T-cell (primary cell): ENCODE measurements around the gene INHA. TPM values are rescaled to one million over a fixed set of nuclear protein-coding genes. Genes with fewer than 3 reads are reported as not detected.

Experiments
- ATAC-seq, 4 experiments: fragments of 200-7000 bp in 3 of 4; fragments of 150-1000 bp in 1 of 4; cut with Tn5 transposase; replicated peaks in 1 of 4; 1 replicate in 3 of 4; 2 replicates in 1 of 4; pipeline ENCODE4 v1.10.0; 2021; ENCODE audit warnings: moderate library complexity in 3 of 4, mild to moderate bottlenecking in 2 of 4, moderate number of reproducible peaks in 1 of 4
- CTCF ChIA-PET, 2 donors: fragments of 300-600 bp; sonication (Branson Sonifier 250); formaldehyde crosslinking; loops; one replicate each; lab custom pipeline; 2022; ENCODE audit warnings: antibody characterized with exemption in 2 of 2; lab: Charles Lee
- POLR2A ChIA-PET, 2 donors: fragments of 300-600 bp; sonication (Branson Sonifier 250); formaldehyde crosslinking; loops; one replicate each; lab custom pipeline; 2022; ENCODE audit warnings: antibody characterized with exemption in 2 of 2; lab: Charles Lee
- DNase-seq, 35 experiments: peaks; one replicate each; pipeline versions ENCODE4 v3.0.0 to v3.0.0-alpha.2; 2013 to 2023
- H3K27ac ChIP-seq: one replicate; pipeline ENCODE4 v1.5.1; 2013; ENCODE audit warnings: low read length
- H3K27me3 ChIP-seq, 2 experiments: replicated peaks in 1 of 2; 1 replicate in 1 of 2; 2 replicates in 1 of 2; pipeline versions ENCODE4 v1.6.1 to v1.7.0; 2013; ENCODE audit warnings: low read length in 1 of 2, mixed read lengths in 1 of 2; ENCODE audit not compliant: control insufficient read depth in 2 of 2, insufficient read depth in 2 of 2; ENCODE audit errors: extremely low read depth in 1 of 2
- H3K36me3 ChIP-seq, 2 donors: 1 replicate in 1 of 2; 2 replicates in 1 of 2; pipeline versions ENCODE4 v1.6.1 to v1.7.0; 2013; ENCODE audit warnings: low read length in 1 of 2; ENCODE audit not compliant: control insufficient read depth in 2 of 2, insufficient read depth in 1 of 2; ENCODE audit errors: extremely low read depth in 1 of 2
- H3K4me1 ChIP-seq, 2 experiments: 1 replicate in 1 of 2; 2 replicates in 1 of 2; pipeline versions ENCODE4 v1.6.1 to v1.7.0; 2013; ENCODE audit warnings: low read length in 2 of 2, mixed read lengths in 1 of 2; ENCODE audit not compliant: insufficient read depth in 2 of 2, control insufficient read depth in 1 of 2; ENCODE audit errors: extremely low read depth in 1 of 2
- H3K4me3 ChIP-seq, 2 donors: 1 replicate in 1 of 2; 2 replicates in 1 of 2; pipeline versions ENCODE4 v1.5.1 to v1.7.0; 2013; ENCODE audit warnings: mild to moderate bottlenecking in 2 of 2, low read length in 1 of 2, moderate library complexity in 1 of 2; ENCODE audit not compliant: control insufficient read depth in 1 of 2; ENCODE audit errors: extremely low read depth in 1 of 2
- H3K9me3 ChIP-seq: 2 replicates; pipeline ENCODE4 v1.7.0; 2013
- H3K27ac Mint-ChIP-seq, 2 donors: one replicate each; pipeline ENCODE4 v1.8.0; 2020 to 2021; ENCODE audit warnings: mild to moderate bottlenecking in 2 of 2, mixed read lengths in 2 of 2
- H3K27me3 Mint-ChIP-seq, 2 donors: one replicate each; pipeline ENCODE4 v1.8.0; 2021 to 2022; ENCODE audit warnings: mixed read lengths in 2 of 2
- H3K36me3 Mint-ChIP-seq: one replicate; pipeline ENCODE4 v1.8.0; 2021; ENCODE audit warnings: mixed read lengths
- H3K4me1 Mint-ChIP-seq, 3 donors: one replicate each; pipeline ENCODE4 v1.8.0; 2020 to 2022; ENCODE audit warnings: mixed read lengths in 3 of 3, mild to moderate bottlenecking in 1 of 3
- H3K4me3 Mint-ChIP-seq, 3 donors: one replicate each; pipeline ENCODE4 v1.8.0; 2020 to 2022; ENCODE audit warnings: mild to moderate bottlenecking in 3 of 3, mixed read lengths in 3 of 3, moderate library complexity in 3 of 3
- H3K9me3 Mint-ChIP-seq, 3 donors: one replicate each; pipeline ENCODE4 v1.8.0; 2020 to 2022; ENCODE audit warnings: mixed read lengths in 3 of 3
- WGBS: methylation state at CpG from one replicate; pipeline ENCODE4 v1.1.5; 2013; ENCODE audit warnings: missing lambda C conversion rate; ENCODE audit not compliant: insufficient coverage; 5-methylcytosine and 5-hydroxymethylcytosine counted together
- total RNA-seq, 35 experiments: library from RNA in 6 of 35; stranded (reverse) in 6 of 35; fragments of 120-200 nt in 1 of 35; gene quantifications; one replicate each; pipeline versions ENCODE4 v1.2.1 to v1.2.4 and lab custom pipeline; 2013 to 2026

Gene INHA
- total RNA-seq, 5 donors from 2014 or later (not counting 1 experiment from before 2014, with no cell fraction given): 0.16 TPM; not detected in 4

DNA sequence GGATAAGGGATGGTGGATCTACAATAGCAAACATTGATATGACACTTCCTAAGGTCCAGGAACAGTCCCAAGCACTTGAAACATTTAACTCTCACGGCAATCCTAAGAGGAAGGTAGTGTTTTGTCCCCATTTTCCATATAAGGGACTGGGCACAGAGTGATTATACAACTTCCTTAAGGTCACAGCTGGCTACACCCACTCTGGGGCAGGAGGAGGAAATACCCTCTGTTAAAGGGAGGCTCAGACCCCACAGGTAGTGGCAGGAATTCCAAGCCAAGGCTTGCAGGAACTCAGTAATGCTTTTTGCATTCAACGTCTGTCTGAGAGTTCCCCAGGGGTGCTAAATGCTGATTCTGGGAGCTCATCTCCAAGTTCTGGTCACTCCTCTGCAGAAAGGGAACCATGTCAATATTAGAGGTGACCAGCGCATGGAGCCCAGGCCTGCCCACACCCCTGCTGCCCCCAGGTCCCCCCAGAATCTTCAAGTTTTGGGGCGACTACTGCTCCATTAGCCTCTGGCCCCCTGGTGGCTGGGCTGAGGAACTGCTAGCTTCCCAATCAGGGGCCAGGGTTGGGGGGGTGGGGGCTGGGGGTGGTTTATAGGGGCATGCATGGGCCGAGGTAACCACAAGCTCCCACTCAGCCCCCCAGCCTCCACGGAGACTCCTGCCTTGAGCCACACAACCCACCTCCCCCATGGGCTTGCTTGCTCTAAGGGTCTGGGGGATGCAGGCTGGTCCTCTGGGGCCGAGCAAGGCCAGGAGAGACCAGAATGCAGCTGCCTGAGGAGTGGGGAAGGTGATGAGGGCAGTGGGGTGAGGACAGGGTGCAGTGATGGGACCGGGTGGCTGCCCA lies 11.8 kb upstream of the INHA start:
- no peaks in the 10 kb centered on the region for H3K9me3 ChIP-seq
- DNase-seq: peak in 4 of 35 experiments; percentile 25 to 49 (median 32)
- Mint-ChIP-seq H3K9me3 (no peaks in the 10 kb centered on the region), H3K27me3 (peaks cover 19 to 25% of the 10 kb centered on the region in 2 donors), H3K4me1 (no peaks in the 10 kb centered on the region), H3K4me3 (no peak overlapping the region), H3K27ac (no peak overlapping the region), H3K36me3 (no peaks in the 10 kb centered on the region)
- no peak overlapping the region for H3K4me3 ChIP-seq
- POLR2A ChIA-PET: interaction anchor here in 1 of 2 donors (0.5 kb wide), 1 partner anchor 18 kb away, joined by 3 read pairs; no protein-coding TSS in a partner anchor
- H3K27ac ChIP-seq: no peak overlapping the region
- H3K36me3 ChIP-seq: no peaks in the 10 kb centered on the region
- CTCF ChIA-PET: interaction anchor here (0.5 to 2.1 kb wide), 16 partner anchors 9 to 1884 kb away, joined by 3 to 13 read pairs (median 3); partner anchors contain the start of gene GMPPA (in 1 of the 2)
- no peaks in the 10 kb centered on the region for H3K4me1 ChIP-seq
- peak; percentile 38 to 67 (median 51) for ATAC-seq
- peaks cover 0 to 75% of the 10 kb centered on the region in 2 experiments for H3K27me3 ChIP-seq
- WGBS: 53% methylated on average over 3 of the region's 8 CpGs

DNA sequence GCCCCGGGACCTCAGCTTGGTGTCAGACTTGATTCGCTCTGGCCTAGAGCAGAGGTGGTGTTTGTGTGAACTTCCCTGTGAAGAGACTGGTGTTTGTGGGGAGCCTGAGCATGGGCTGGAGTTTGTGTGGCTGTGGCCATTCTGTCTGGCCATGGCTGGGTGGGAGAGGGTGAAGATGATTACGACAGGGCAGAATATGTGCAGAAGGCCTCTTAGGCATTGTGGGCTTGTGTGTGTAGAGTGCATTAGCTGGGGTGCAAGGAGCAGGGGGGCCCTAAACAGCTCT lies 11.3 kb upstream of the INHA start:
- no peaks in the 10 kb centered on the region for H3K4me1 ChIP-seq
- ChIA-PET POLR2A (no interaction called here), CTCF (interaction anchor here (0.6 to 2.1 kb wide), 8 partner anchors 10 to 75 kb away, joined by 3 to 13 read pairs (median 4); no protein-coding TSS in a partner anchor)
- no peaks in the 10 kb centered on the region for H3K4me1 Mint-ChIP-seq
- ATAC-seq (no peak), DNase-seq (no peak)
- no peaks in the 10 kb centered on the region for H3K9me3 Mint-ChIP-seq
- 56% methylated on average over 3 of the region's 3 CpGs for WGBS
- H3K9me3 ChIP-seq: no peaks in the 10 kb centered on the region
- no peak overlapping the region for H3K27ac ChIP-seq
- peaks cover 19 to 22% of the 10 kb centered on the region in 2 donors for H3K27me3 Mint-ChIP-seq
- H3K36me3 Mint-ChIP-seq: no peaks in the 10 kb centered on the region
- no peaks in the 10 kb centered on the region for H3K36me3 ChIP-seq
- H3K27ac Mint-ChIP-seq: no peak overlapping the region
- no peak overlapping the region for H3K4me3 ChIP-seq
- peaks cover 0 to 74% of the 10 kb centered on the region in 2 experiments for H3K27me3 ChIP-seq
- no peak overlapping the region for H3K4me3 Mint-ChIP-seq

- no peak for ATAC-seq
- H3K36me3 ChIP-seq: no peaks in the 10 kb centered on the region
- ChIA-PET CTCF (interaction anchor here in 1 of 2 donors (0.6 to 2.1 kb wide), 2 partner anchors 10 to 20 kb away, joined by 3 to 13 read pairs; no protein-coding TSS in a partner anchor), POLR2A (no interaction called here)
- Mint-ChIP-seq H3K27me3 (peaks cover 20% of the 10 kb centered on the region in 2 donors), H3K9me3 (no peaks in the 10 kb centered on the region), H3K4me3 (no peak overlapping the region), H3K36me3 (no peaks in the 10 kb centered on the region), H3K27ac (no peak overlapping the region), H3K4me1 (no peaks in the 10 kb centered on the region)
- no peaks in the 10 kb centered on the region for H3K4me1 ChIP-seq
- no peak for DNase-seq
- H3K27ac ChIP-seq: no peak overlapping the region
- no peaks in the 10 kb centered on the region for H3K9me3 ChIP-seq
- 90% methylated on average over 17 of the region's 24 CpGs for WGBS
- H3K27me3 ChIP-seq: peaks cover 0 to 68% of the 10 kb centered on the region in 2 experiments
- no peak overlapping the region for H3K4me3 ChIP-seq
Observed at GRCh38 chr2:219561179-219562048, 10.7 kb upstream of the INHA start.

DNA sequence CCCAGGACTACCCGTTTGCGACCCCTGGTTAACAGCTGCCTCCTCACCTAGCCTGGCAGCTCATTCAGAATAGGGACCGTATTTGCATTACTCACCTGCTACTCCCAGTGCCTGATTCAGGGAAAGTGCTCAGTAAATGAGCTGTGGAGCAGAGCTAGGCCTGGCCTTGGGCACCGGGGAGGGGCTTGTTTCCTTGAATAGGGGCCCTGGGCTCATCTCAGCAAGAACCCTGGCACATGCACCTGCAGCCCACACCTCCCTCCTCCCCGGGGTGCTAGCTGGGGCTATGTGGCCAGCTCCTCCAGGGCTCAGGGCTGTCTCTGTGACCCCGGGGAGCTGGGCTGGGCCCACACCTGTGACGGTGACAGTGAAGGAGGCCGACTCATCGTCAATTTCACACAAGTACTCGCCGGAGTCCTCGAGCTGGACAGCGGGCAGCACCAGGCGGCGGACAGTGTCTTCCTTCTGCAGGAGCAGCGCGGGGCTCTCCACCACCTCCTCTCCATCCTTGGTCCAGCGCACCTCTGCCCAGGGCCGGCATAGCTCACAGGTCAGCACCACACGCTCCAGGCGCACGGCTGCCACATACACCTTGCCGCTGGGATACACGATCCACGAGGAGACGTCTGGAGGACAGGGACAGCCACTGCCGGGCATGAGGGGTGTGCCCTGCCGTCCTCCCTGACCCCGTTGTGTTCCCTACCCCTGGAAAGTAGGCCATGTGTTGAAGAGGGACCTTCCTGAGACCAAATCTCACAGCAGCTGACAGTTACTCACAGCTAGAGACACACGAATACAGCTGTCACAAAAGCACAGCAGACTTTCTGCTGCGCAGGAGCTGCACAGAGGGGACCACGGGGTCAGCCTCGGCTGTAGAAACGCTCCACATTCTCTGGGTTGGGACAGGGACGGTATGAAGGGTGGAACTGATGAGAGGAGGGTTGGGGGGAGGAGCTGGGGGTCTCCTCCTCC lies 9.8 kb upstream of the INHA start:
- DNase-seq: no peak
- no peaks in the 10 kb centered on the region for H3K4me1 Mint-ChIP-seq
- H3K27me3 Mint-ChIP-seq: peaks cover 24 to 27% of the 10 kb centered on the region in 2 donors

DNA sequence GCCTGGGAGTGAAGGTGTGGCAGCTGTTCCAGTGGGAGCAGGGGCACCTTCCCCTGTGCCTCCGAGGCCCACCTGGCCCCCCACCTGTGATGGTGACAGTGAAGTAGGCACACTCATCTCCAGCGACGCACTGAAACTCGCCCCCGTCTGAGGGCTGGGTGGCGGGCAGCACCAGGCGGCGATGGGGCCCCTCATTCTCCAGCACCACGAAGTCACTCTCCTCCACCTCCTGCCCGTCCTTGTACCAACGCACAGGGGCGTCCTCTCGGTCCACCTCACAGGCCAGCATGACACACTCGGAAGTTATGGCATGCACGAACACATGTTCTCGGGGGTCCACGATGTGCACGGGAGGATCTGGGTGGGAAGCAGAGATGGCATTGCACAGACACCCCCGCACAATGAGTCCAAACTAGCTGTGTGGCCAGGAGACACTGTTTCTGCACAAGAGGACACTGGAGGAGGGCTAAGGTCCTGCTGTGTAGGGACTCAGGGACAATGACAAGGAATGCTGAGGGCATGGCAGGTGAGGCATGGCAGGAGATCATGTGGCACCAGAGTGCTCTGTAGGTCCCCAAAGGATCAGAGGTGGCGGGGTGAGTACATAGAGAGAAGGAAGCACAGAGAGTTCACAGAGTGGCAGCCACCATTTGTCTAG lies 8.7 kb upstream of the INHA start:
- WGBS: 89% methylated on average over 12 of the region's 20 CpGs
- H3K4me1 Mint-ChIP-seq: no peaks in the 10 kb centered on the region
- peaks cover 0 to 71% of the 10 kb centered on the region in 2 experiments for H3K27me3 ChIP-seq
- ATAC-seq (no peak), DNase-seq (no peak)
- no peak overlapping the region for H3K4me3 ChIP-seq
- no peaks in the 10 kb centered on the region for H3K4me1 ChIP-seq
- no peaks in the 10 kb centered on the region for H3K36me3 ChIP-seq
- no peaks in the 10 kb centered on the region for H3K9me3 ChIP-seq
- no peak overlapping the region for H3K27ac Mint-ChIP-seq
- CTCF ChIA-PET: interaction anchor here (0.6 to 1.4 kb wide), 6 partner anchors 10 to 824 kb away, joined by 3 to 8 read pairs (median 4); no protein-coding TSS in a partner anchor
- no peak overlapping the region for H3K4me3 Mint-ChIP-seq
- no peaks in the 10 kb centered on the region for H3K9me3 Mint-ChIP-seq
- no peak overlapping the region for H3K27ac ChIP-seq
- peaks cover 31 to 33% of the 10 kb centered on the region in 2 donors for H3K27me3 Mint-ChIP-seq
- POLR2A ChIA-PET: no interaction called here
- no peaks in the 10 kb centered on the region for H3K36me3 Mint-ChIP-seq

More for the DNA sequence above, 9.8 kb upstream of the INHA start:
- no peak for ATAC-seq
- Mint-ChIP-seq H3K27ac (no peak overlapping the region), H3K36me3 (no peaks in the 10 kb centered on the region), H3K4me3 (no peak overlapping the region), H3K9me3 (no peaks in the 10 kb centered on the region)
- H3K4me1 ChIP-seq: no peaks in the 10 kb centered on the region
- H3K27ac ChIP-seq: no peak overlapping the region
- ChIA-PET POLR2A (no interaction called here), CTCF (interaction anchor here (0.6 to 1.4 kb wide), 6 partner anchors 9 to 823 kb away, joined by 3 to 8 read pairs (median 4); no protein-coding TSS in a partner anchor)
- H3K36me3 ChIP-seq: no peaks in the 10 kb centered on the region
- no peaks in the 10 kb centered on the region for H3K9me3 ChIP-seq
- H3K4me3 ChIP-seq: no peak overlapping the region
- 81% methylated on average over 24 of the region's 35 CpGs for WGBS
- peaks cover 0 to 71% of the 10 kb centered on the region in 2 experiments for H3K27me3 ChIP-seq
